Smooth muscle cell (in vitro differentiated cells): ENCODE data around the gene EYS. TPM values are rescaled to one million over a fixed set of nuclear protein-coding genes. Genes with fewer than 3 reads are reported as not detected.
A peak's percentile ranks its signal among the peaks of the same experiment; 100 is the strongest.
"Not testable (repeated sequence)": the region's sequence is repeated elsewhere in the genome, so short reads cannot be mapped to it uniquely, and the experiment has no call there.

Experiments
- DNase-seq: peaks from one replicate; lab custom pipeline; 2025; ENCODE audit not compliant: unreplicated experiment; lab: John Stamatoyannopoulos, UW
- H2AFZ ChIP-seq: fragments of 200-600 bp; sonication (generic); 2 replicates; pipeline ENCODE4 v1.6.0; 2016; ENCODE audit warnings: antibody characterized with exemption, low read depth, mild to moderate bottlenecking
- H3F3A ChIP-seq: fragments of 200-600 bp; sonication (generic); 2 replicates; pipeline ENCODE4 v1.6.0; 2017; ENCODE audit warnings: antibody characterized with exemption, low read depth
- H3K27ac ChIP-seq: fragments of 200-600 bp; sonication (generic); 2 replicates; pipeline ENCODE4 v1.5.1; 2016; ENCODE audit warnings: low read depth, mild to moderate bottlenecking
- H3K27me3 ChIP-seq: fragments of 200-600 bp; sonication (generic); 2 replicates; pipeline ENCODE4 v1.6.1; 2016; ENCODE audit warnings: low read depth, mild to moderate bottlenecking
- H3K36me3 ChIP-seq: fragments of 200-600 bp; sonication (generic); 2 replicates; pipeline ENCODE4 v1.5.1; 2016; ENCODE audit warnings: low read depth
- H3K4me1 ChIP-seq: fragments of 200-600 bp; sonication (generic); 2 replicates; pipeline ENCODE4 v1.5.1; 2016; ENCODE audit warnings: low read depth
- H3K4me2 ChIP-seq: fragments of 200-600 bp; sonication (generic); 2 replicates; pipeline ENCODE4 v1.6.0; 2016; ENCODE audit warnings: mild to moderate bottlenecking
- H3K4me3 ChIP-seq: fragments of 200-600 bp; sonication (generic); 2 replicates; pipeline ENCODE4 v1.5.1; 2016; ENCODE audit warnings: mild to moderate bottlenecking
- H3K79me2 ChIP-seq: fragments of 200-600 bp; sonication (generic); 2 replicates; pipeline ENCODE4 v1.6.0; 2016; ENCODE audit warnings: low read depth, mild to moderate bottlenecking
- H3K9ac ChIP-seq: fragments of 200-600 bp; sonication (generic); 2 replicates; pipeline ENCODE4 v1.6.0; 2016; ENCODE audit warnings: low read depth
- H3K9me3 ChIP-seq: fragments of 200-600 bp; sonication (generic); replicated peaks from 2 replicates; pipeline ENCODE4 v1.5.1; 2016; ENCODE audit warnings: low read depth
- H4K20me1 ChIP-seq: fragments of 200-600 bp; sonication (generic); 2 replicates; pipeline ENCODE4 v1.6.0; 2016; ENCODE audit warnings: low read depth
- whole genome bisulfite sequencing: methylation state at CpG from one replicate; pipeline ENCODE4 v1.1.7; 2016; ENCODE audit warnings: low lambda C conversion rate; 5-methylcytosine and 5-hydroxymethylcytosine counted together
- polyA plus RNA-seq: library from polyadenylated mRNA; unstranded; fragments of >200 nt; fragmentation: Nextera tagmentation; extraction: Ambion mirVana; gene quantifications from 2 replicates; pipeline ENCODE4 v1.2.1, GENCODE V29; 2016
- total RNA-seq: library from RNA; depleted of rRNA; stranded (reverse); fragments of >200 nt; gene quantifications from 2 replicates; pipeline ENCODE4 v1.2.3, GENCODE V29; 2014
- TF ChIP-seq, protein P1 (sequence below): fragments of 200-600 bp; sonication (generic); IDR thresholded peaks from 2 replicates; pipeline ENCODE4 v1.5.1; 2017; ENCODE audit warnings: borderline replicate concordance, mild to moderate bottlenecking, antibody characterized with exemption; ENCODE audit not compliant: insufficient read depth, poor library complexity, severe bottlenecking

EYS gene
- total and polyA plus RNA-seq, 2 experiments from 2014 or later, result 0.07 to 0.18 TPM

DNA sequence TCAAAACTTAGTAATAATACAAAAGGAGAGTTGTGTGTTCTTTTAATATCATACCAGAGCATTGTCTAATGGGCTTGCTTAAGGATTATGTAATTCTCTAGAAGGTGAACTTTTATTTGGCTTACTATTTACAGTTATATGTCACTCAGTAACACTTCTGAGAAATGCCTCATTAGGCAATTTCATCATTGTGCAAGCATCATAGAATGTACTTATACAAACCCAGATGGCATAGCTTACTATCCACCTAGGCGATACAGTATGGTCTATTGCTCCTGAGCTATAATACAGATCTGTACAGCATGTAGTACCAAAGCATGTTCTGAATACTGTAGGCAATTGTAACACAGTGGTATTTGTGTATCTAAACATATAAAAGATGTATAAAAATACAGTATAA, 1731.3 kb downstream of the EYS start:
- WGBS, result 57% methylated on average over 1 of the region's 1 CpG
- H3K36me3 ChIP-seq, result no peaks in the 10 kb centered on the region
- no peaks in the 10 kb centered on the region for H4K20me1 ChIP-seq
- no peaks in the 10 kb centered on the region for H3K9me3 ChIP-seq
- H3K27ac ChIP-seq, result no peak overlapping the region
- DNase-seq, result no peak
- no peaks in the 10 kb centered on the region for H3F3A ChIP-seq
- H3K27me3 ChIP-seq, result no peaks in the 10 kb centered on the region
- H3K9ac ChIP-seq, result no peak overlapping the region
- TF ChIP-seq, protein P1, sequence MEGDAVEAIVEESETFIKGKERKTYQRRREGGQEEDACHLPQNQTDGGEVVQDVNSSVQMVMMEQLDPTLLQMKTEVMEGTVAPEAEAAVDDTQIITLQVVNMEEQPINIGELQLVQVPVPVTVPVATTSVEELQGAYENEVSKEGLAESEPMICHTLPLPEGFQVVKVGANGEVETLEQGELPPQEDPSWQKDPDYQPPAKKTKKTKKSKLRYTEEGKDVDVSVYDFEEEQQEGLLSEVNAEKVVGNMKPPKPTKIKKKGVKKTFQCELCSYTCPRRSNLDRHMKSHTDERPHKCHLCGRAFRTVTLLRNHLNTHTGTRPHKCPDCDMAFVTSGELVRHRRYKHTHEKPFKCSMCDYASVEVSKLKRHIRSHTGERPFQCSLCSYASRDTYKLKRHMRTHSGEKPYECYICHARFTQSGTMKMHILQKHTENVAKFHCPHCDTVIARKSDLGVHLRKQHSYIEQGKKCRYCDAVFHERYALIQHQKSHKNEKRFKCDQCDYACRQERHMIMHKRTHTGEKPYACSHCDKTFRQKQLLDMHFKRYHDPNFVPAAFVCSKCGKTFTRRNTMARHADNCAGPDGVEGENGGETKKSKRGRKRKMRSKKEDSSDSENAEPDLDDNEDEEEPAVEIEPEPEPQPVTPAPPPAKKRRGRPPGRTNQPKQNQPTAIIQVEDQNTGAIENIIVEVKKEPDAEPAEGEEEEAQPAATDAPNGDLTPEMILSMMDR, result no peak
- no peak overlapping the region for H3K4me2 ChIP-seq
- H2AFZ ChIP-seq, result no peak overlapping the region
- no peaks in the 10 kb centered on the region for H3K4me1 ChIP-seq
- H3K79me2 ChIP-seq, result no peaks in the 10 kb centered on the region
- no peak overlapping the region for H3K4me3 ChIP-seq

DNA sequence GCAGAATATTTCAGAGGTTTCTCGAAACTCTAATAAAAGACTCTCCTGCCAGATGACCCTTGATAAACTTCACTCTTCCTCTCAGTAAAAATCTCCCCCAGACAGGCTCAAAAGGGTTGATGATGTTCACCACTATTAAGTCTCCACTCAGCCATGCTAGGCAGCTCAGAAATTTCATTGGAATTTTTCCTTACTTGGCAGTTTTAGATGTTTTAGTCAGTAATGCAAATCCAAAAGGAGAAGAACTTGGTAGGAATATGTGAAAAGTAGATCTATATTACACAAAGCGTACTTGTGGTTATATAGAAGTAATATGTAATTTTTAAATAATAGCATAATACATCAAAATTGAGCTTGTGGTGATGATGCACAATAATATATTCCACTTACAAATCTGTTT, 1738.4 kb downstream of the EYS start:
- no peak overlapping the region for H3K4me3 ChIP-seq
- DNase-seq, result no peak
- H2AFZ ChIP-seq, result no peak overlapping the region
- no peaks in the 10 kb centered on the region for H3K9me3 ChIP-seq
- H3K4me1 ChIP-seq, result peaks cover 19% of the 10 kb centered on the region
- H3K36me3 ChIP-seq, result no peaks in the 10 kb centered on the region
- TF ChIP-seq, protein P1, result no peak
- H3K9ac ChIP-seq, result no peak overlapping the region
- H3K27me3 ChIP-seq, result no peaks in the 10 kb centered on the region
- H3K79me2 ChIP-seq, result no peaks in the 10 kb centered on the region
- no peak overlapping the region for H3K4me2 ChIP-seq
- no peak overlapping the region for H3K27ac ChIP-seq
- no peaks in the 10 kb centered on the region for H4K20me1 ChIP-seq
- 71% methylated on average over 2 of the region's 2 CpGs for WGBS
- no peaks in the 10 kb centered on the region for H3F3A ChIP-seq

DNA sequence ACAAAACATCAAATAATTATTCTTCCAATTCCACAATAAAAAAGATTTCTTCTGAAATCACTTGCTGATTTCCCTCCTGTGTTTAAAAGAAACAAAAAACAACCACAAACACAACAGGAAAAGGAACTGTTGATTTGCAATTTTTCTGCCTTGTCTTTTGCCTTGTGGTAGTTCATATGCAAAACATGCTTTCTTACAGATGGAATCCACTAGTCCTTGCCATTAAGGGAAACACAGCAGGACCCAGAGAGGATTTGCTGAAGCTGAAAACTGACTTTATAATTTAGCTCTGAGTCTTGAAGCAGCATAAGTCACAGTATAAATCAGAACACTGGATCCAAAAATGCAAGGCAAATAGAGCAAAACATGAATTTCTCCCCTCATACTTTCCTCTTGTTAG, 1742.7 kb downstream of the EYS start:
- no peaks in the 10 kb centered on the region for H3K36me3 ChIP-seq
- peak overlapping the region; percentile 57 for H2AFZ ChIP-seq
- H3K4me1 ChIP-seq, result peaks cover 19% of the 10 kb centered on the region
- H3K4me2 ChIP-seq, result no peak overlapping the region
- H4K20me1 ChIP-seq, result no peaks in the 10 kb centered on the region
- no peaks in the 10 kb centered on the region for H3F3A ChIP-seq
- H3K9ac ChIP-seq, result no peak overlapping the region
- H3K9me3 ChIP-seq, result no peaks in the 10 kb centered on the region
- TF ChIP-seq, protein P1, result no peak
- no peak overlapping the region for H3K27ac ChIP-seq
- H3K79me2 ChIP-seq, result no peaks in the 10 kb centered on the region
- H3K27me3 ChIP-seq, result no peaks in the 10 kb centered on the region
- no peak overlapping the region for H3K4me3 ChIP-seq
- DNase-seq, result no peak

DNA sequence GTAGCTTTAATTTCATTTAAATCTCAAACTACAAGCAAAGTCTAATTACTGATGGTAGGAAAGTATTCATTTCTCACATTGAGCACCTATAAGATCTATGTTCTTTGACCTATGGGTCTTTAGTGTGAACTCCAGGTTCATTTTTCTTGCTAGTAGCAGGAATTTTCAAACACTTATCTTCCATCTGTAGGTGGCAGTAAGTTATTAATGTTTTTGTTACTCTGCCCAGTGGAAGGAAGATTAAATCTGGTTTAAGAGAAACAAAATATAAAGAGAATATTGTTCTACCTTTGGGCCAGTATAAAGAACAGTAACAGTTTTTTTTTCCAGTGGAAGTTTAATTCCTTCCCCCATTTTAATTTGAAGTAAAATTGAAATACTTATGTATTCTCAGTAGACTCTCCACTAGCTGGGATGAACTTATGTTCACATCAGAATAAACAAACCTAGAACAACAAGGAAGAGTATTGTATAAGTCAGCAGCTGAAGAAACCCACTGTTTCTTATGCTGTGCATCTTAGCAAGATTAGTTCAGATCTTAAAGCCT, 1743.2 kb downstream of the EYS start:
- no peak overlapping the region for H3K4me3 ChIP-seq
- H3K4me2 ChIP-seq, result no peak overlapping the region
- H3K79me2 ChIP-seq, result no peaks in the 10 kb centered on the region
- H2AFZ ChIP-seq, result peak overlapping the region; percentile 57
- no peak for DNase-seq
- no peaks in the 10 kb centered on the region for H3K9me3 ChIP-seq
- no peaks in the 10 kb centered on the region for H3K36me3 ChIP-seq
- no peak overlapping the region for H3K27ac ChIP-seq
- H3K27me3 ChIP-seq, result no peaks in the 10 kb centered on the region
- H3K9ac ChIP-seq, result no peak overlapping the region
- H3F3A ChIP-seq, result no peaks in the 10 kb centered on the region
- peaks cover 19% of the 10 kb centered on the region for H3K4me1 ChIP-seq
- no peaks in the 10 kb centered on the region for H4K20me1 ChIP-seq
- TF ChIP-seq, protein P1, result no peak

DNA sequence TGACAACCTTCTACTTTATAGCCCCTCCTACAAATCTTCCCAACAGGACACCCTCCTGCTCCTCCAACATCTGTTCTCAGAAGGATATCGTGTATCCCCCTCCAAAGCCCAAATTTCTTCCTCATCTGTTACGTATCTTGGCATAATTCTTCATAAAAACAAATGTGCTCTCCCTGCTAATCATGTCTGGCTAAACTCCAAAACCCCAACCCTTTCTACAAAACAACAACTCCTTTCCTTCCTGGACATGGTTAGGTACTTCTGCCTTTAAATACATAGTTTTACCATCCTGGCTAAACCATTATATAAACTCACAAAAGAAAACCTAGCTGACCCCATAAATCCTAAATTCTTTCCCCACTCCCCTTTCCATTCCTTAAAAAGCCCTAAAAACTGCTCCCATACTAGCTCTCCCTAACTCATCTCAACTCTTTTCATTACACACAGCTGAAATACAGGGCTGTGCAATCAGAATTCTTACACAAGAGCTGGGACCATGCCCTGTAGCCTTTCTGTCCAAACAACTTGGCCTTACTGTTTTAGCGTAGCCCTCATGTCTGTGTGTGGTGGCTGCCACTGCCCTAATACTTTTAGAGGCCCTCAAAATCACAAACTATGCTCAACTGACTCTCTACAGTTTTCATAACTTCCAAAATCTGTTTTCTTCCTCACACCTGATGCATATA, 1753.5 kb downstream of the EYS start:
- not testable (repeated sequence) for H3K9ac ChIP-seq, H4K20me1 ChIP-seq, H3K36me3 ChIP-seq, H3K4me3 ChIP-seq, H3K79me2 ChIP-seq, H3K27me3 ChIP-seq, H3K4me2 ChIP-seq, H3K4me1 ChIP-seq, DNase-seq, H2AFZ ChIP-seq, H3K27ac ChIP-seq, H3K9me3 ChIP-seq, H3F3A ChIP-seq
- 91% methylated on average over 3 of the region's 3 CpGs for WGBS
